Activated naive CD4-positive, alpha-beta T cell treated with anti-CD3 and anti-CD28 coated beads, Interleukin-2, amount 10 ng/mL, durations not matched to agents 7 days and 5 days (primary cell): Measurements from ENCODE around the gene ZBTB46.

Source experiments
- CTCF ChIA-PET: fragments of 350-600 bp; sonication (Branson Sonifier 250); formaldehyde crosslinking; loops from one replicate; lab custom pipeline; 2021; ENCODE audit warnings: antibody characterized with exemption; lab: Charles Lee
- DNase-seq: peaks from one replicate; pipeline ENCODE4 v3.0.0-alpha.2; 2020
- H3K27ac Mint-ChIP-seq: one replicate; pipeline ENCODE4 v1.8.0; 2021; ENCODE audit warnings: mild to moderate bottlenecking, moderate library complexity, mixed read lengths
- H3K27me3 Mint-ChIP-seq: one replicate; pipeline ENCODE4 v1.8.0; 2021; ENCODE audit warnings: mild to moderate bottlenecking, mixed read lengths
- H3K36me3 Mint-ChIP-seq: one replicate; pipeline ENCODE4 v1.8.0; 2021; ENCODE audit warnings: mixed read lengths
- H3K4me1 Mint-ChIP-seq: one replicate; pipeline ENCODE4 v1.8.0; 2021; ENCODE audit warnings: mixed read lengths
- H3K4me3 Mint-ChIP-seq: one replicate; pipeline ENCODE4 v1.8.0; 2021; ENCODE audit warnings: mild to moderate bottlenecking, moderate library complexity, mixed read lengths
- H3K9me3 Mint-ChIP-seq: one replicate; pipeline ENCODE4 v1.8.0; 2021; ENCODE audit warnings: mixed read lengths

ZBTB46 gene

DNA sequence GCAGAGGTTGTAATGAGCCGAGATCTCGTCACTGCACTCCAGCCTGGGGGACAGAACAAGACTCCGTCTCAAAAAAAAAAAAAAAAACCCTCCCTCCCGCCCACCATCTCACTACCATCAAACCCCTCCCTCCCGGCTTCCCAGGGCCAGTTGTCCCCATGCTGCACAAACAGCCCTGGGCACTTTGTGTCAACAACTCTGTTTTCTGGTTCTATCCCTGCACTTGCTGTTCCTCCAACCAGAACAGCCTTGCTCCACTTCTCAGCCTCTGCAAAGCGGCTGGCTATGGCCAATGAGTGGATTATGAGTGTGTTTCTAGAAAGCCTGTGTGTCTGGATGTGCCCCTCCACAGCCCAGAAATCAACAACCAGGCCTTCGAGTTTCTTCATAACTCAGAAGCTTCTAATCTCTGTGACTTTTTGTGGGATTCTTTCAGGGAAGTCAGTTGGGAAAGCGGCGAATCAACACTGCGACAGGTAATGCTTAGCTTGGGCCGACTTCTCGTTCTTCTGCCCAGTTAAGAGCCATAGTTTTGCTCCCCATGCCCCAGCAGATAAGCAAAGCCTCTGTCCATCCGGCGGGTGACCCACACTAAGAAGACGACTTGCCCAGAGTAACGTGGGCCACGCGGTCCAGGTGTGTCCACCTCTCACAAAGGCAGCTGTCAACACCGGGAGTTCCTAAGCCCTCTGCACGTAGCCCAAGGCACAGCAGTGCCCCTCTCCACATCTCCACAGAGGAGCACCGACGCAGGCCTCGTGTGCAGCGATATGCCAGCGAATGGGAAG, 5.5 kb downstream of the ZBTB46 start:
- CTCF ChIA-PET = no interaction called here
- H3K27me3 Mint-ChIP-seq = peaks cover 63% of the 10 kb centered on the region
- H3K9me3 Mint-ChIP-seq = no peaks in the 10 kb centered on the region
- peaks cover 1% of the 10 kb centered on the region for H3K36me3 Mint-ChIP-seq
- no peak overlapping the region for H3K4me3 Mint-ChIP-seq
- DNase-seq = no peak
- H3K27ac Mint-ChIP-seq = no peak overlapping the region
- peaks cover 8% of the 10 kb centered on the region for H3K4me1 Mint-ChIP-seq

DNA sequence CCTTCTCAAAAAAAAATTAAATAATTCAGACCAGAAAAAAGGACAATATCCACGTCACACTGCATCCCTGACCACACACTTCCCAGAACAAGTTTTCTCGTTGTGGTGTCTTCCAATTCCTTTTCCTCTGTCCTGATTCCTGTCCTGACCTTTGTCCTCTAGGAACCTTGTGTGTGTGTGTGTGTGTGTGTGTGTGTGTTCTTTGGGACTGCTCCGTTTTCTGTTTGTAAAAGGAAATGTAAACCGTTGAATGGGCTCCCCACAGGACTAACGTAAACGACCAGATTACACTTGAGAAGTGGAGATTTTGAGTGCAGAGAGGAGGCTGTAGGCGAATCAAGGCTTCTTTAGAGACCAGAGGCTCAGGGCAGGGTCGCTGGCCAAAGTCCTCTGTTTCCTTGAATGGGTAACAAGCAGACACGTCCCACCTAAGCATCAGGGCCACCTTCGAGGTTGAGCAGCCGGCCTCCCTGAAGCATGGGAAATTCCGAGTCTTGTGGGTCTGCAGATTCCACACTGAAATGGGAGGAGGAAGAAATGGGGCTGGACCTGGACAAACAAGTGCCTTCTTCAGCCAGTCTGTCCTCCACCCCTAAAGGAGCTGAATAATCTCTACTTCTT, 7.3 kb downstream of the ZBTB46 start:
- CTCF ChIA-PET = no interaction called here
- no peak overlapping the region for H3K27ac Mint-ChIP-seq
- peaks cover 48% of the 10 kb centered on the region for H3K27me3 Mint-ChIP-seq
- no peak overlapping the region for H3K4me3 Mint-ChIP-seq
- no peaks in the 10 kb centered on the region for H3K36me3 Mint-ChIP-seq
- H3K4me1 Mint-ChIP-seq = no peaks in the 10 kb centered on the region
- DNase-seq = no peak
- no peaks in the 10 kb centered on the region for H3K9me3 Mint-ChIP-seq

DNA sequence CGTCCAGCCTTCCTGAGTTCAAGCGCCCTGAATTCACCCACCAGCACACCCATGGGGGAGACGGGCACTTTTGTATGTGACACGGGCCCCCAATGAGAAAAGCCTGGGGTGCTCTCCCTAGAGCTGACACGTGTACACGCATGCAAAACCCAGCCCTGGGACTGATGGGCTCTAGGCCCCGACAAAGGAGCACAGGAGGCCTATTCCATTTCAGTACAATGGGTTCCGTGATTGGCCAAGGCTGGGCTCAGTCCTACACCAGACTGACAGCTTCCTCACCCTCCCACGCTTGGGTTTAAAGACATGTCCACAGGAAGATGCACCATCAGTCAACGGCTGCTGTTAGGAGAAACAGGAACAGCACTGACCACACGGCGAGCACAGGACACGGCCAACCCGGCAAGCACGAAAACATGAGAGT, 8.8 kb downstream of the ZBTB46 start:
- H3K4me1 Mint-ChIP-seq = no peaks in the 10 kb centered on the region
- H3K27ac Mint-ChIP-seq = no peak overlapping the region
- H3K4me3 Mint-ChIP-seq = no peak overlapping the region
- peaks cover 41% of the 10 kb centered on the region for H3K27me3 Mint-ChIP-seq
- H3K36me3 Mint-ChIP-seq = no peaks in the 10 kb centered on the region
- DNase-seq = no peak
- H3K9me3 Mint-ChIP-seq = no peaks in the 10 kb centered on the region
- CTCF ChIA-PET = no interaction called here

DNA sequence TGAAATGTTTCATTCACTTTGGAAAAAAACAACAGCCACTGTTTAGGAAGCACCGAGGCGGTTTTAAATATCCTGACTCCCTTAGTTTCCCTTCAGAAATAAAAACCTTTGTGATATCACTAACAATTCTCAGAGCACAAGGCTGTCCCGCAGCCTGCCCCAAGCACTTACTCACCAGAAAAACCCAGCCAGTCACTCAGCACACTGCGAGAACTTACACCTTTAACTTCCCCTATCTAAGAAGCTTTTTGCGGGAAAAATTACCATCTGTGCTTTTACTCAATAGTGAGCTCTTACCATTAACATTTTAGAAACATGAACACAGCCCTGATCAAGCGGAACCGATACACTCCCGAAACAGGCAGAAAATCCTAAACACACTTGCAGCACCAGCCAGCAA, 9.3 kb downstream of the ZBTB46 start:
- no peaks in the 10 kb centered on the region for H3K9me3 Mint-ChIP-seq
- H3K27ac Mint-ChIP-seq = no peak overlapping the region
- peaks cover 41% of the 10 kb centered on the region for H3K27me3 Mint-ChIP-seq
- CTCF ChIA-PET = no interaction called here
- no peak for DNase-seq
- no peaks in the 10 kb centered on the region for H3K36me3 Mint-ChIP-seq
- no peaks in the 10 kb centered on the region for H3K4me1 Mint-ChIP-seq
- H3K4me3 Mint-ChIP-seq = no peak overlapping the region

DNA sequence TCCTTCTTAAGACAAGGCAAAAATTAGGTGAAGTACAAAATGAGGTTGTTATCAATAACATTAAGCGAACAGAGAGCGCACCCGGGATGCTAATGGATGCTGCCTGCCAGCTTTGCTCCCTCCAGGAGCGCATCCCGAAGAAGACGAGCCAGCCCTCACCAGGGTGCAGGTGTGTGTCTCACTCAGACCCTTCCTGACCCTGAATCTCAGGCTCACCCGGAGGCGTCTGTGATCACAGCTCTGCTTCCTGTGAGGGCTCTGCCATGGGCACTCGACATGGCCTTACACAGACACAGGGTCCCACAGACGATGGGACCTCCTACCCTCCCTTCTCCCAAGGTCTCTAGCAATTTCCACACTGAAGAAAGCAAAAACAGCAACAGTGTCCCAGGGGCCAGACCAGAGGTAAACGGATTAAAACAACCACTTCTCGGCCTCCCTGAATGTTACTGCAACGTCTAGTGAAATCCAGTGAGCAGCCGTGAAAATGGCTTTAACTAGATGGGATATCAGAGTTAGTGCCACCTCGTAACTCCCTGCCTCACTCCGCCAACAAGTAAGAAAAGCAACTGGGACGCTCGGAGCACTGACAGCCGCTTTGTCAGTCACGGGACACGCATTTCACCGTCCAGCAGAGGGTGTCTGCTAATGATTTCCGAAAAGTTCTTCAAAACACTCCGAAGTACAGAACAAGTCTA, 11.7 kb downstream of the ZBTB46 start:
- H3K36me3 Mint-ChIP-seq = no peaks in the 10 kb centered on the region
- no peak overlapping the region for H3K4me3 Mint-ChIP-seq
- no peak for DNase-seq
- CTCF ChIA-PET = no interaction called here
- peaks cover 24% of the 10 kb centered on the region for H3K27me3 Mint-ChIP-seq
- peaks cover 7% of the 10 kb centered on the region for H3K9me3 Mint-ChIP-seq
- H3K27ac Mint-ChIP-seq = peak overlapping the region; percentile 24
- H3K4me1 Mint-ChIP-seq = no peaks in the 10 kb centered on the region

DNA sequence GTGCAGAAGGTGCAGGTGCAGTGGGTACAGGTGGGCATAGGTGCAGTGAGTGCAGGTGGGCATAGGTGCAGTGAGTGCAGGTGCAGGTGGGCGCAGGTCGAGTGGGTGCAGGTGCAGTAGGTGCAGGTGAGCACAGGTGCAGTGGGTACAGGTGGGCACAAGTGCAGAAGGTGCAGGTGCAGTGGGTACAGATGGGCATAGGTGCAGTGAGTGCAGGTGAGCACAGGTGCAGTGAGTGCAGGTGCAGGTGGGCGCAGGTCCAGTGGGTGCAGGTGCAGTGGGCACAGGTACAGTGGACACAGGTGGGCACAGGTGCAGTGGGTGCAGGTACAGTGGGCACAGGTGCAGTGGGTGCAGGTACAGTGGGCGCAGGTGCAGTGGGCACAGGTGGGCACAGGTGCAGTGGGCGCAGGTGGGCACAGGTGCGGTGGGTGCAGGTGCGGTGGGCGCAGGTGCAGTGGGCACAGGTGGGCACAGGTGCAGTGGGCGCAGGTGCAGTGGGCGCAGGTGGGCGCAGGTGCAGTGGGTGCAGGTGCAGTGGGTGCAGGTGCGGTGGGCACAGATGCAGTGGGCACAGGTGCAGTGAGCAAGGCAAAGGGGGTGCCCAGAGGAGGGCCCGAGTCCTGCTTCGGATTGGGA, 15.3 kb downstream of the ZBTB46 start:
- no peak for DNase-seq
- Mint-ChIP-seq H3K27ac (no peak overlapping the region), H3K4me3 (no peak overlapping the region), H3K9me3 (peaks cover 7% of the 10 kb centered on the region), H3K36me3 (no peaks in the 10 kb centered on the region), H3K27me3 (peaks cover 9% of the 10 kb centered on the region), H3K4me1 (no peaks in the 10 kb centered on the region)
- CTCF ChIA-PET = no interaction called here

DNA sequence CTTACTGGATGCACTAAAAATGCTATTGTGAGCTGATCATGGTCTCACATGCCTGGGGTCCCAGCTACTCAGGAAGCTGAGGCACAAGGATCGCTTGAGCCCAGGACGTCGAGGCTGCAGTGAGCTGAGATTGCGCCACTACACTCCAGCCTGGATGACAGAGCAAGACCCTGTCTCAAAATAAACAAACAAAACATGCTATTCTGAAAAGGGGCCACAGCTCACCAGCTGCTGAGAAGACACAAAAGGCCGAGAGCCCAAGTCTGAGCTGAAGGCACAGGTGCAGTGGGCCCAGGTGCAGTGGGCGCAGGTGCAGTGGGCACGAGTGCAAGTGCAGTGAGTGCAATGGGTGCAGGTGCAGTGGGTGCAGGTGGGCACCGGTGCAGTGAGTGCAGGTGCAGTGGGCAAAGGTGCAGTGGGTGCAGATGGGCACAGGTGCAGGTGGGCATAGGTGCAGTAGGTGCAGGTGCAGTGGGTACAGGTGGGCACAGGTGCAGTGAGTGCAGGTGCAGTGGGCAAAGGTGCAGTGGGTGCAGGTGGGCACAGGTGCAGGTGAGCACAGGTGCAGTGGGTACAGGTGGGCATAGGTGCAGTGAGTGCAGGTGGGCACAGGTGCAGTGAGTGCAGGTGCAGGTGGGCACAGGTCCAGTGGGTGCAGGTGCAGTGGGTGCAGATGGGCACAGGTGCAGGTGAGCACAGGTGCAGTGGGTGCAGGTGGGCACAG, 16.0 kb downstream of the ZBTB46 start:
- Mint-ChIP-seq H3K4me1 (no peaks in the 10 kb centered on the region), H3K36me3 (no peaks in the 10 kb centered on the region), H3K4me3 (no peak overlapping the region), H3K27ac (no peak overlapping the region), H3K9me3 (peaks cover 7% of the 10 kb centered on the region), H3K27me3 (peaks cover 9% of the 10 kb centered on the region)
- DNase-seq = no peak
- CTCF ChIA-PET = no interaction called here

DNA sequence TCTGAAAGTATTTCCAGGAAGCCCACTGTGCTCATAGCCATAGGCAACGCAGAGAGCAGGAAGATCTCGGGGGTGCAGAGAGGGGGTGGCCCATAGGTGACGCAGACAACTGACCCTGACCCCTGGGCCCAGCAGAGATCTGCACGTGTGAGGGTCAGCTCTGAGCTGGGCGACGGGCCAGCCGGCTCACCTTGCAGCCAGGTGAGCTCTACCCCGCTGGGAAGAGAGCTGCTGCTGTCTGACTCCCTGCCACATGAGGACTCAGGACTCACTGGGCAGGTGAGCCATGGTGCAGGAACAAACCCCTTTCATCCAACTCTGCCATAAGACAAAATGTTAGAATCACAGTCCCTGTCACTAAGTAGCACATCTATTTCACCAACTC, 19.6 kb downstream of the ZBTB46 start:
- no peak for DNase-seq
- H3K27me3 Mint-ChIP-seq = no peaks in the 10 kb centered on the region
- H3K4me3 Mint-ChIP-seq = no peak overlapping the region
- CTCF ChIA-PET = no interaction called here
- H3K36me3 Mint-ChIP-seq = no peaks in the 10 kb centered on the region
- no peaks in the 10 kb centered on the region for H3K4me1 Mint-ChIP-seq
- peaks cover 7% of the 10 kb centered on the region for H3K9me3 Mint-ChIP-seq
- no peak overlapping the region for H3K27ac Mint-ChIP-seq

DNA sequence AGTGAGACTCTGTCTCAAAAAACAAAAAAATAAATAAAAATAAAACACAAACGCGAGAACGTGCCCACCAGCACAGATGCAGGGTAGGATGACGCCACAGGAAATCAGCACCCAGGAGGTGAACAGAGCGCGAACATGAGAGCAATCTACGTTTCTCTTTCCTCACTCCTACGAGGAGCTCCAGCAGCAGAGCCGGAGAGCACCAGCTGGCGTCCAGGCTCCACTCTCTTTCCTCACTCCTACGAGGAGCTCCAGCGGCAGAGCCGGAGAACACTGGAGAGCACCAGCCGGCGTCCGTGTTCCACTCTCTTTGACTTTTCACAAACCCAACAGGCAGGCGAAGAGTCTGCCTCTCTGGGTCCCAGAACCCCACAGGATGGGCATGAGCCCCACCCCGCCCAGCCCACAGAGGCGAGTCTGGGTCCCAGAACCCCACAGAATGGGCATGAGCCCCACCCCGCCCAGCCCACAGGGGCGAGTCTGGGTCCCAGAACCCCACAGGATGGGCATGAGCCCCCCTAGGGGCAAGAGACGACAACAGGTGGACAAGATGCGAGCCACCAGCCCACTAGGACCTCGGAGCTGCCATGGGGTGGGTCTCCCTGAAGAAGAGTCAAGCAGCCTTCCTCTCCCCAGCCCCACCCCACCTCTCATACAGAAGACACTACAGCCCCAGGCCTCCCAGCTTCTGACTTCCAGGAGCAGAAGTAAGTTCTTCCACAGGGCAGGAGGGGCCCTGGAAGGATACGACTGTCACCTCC, 20.2 kb downstream of the ZBTB46 start:
- H3K27me3 Mint-ChIP-seq = no peaks in the 10 kb centered on the region
- peaks cover 7% of the 10 kb centered on the region for H3K9me3 Mint-ChIP-seq
- H3K4me3 Mint-ChIP-seq = no peak overlapping the region
- no peaks in the 10 kb centered on the region for H3K4me1 Mint-ChIP-seq
- DNase-seq = no peak
- CTCF ChIA-PET = interaction anchor here (1.2 kb wide), 1 partner anchor 15 kb away, joined by 3 read pairs; no protein-coding TSS in a partner anchor
- H3K27ac Mint-ChIP-seq = no peak overlapping the region
- no peaks in the 10 kb centered on the region for H3K36me3 Mint-ChIP-seq

DNA sequence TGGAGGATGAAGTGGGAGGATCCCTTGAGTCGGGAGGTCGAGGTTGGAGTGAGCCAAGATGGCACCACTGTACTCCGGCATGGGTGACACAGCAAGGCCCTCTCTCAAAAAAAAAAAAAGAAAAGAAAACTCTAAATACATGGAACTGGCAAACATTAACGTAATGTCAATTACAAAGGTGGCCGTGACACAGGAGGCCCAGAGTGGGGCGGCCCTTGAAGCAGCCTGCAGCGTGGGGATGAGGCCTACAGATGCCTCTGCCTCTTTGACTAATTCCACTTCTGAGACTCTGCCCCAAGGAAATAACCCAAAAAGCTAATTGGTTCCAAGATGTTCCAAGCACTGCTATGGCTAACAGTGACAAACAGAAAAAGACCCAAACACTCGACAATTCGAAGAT, 21.2 kb downstream of the ZBTB46 start:
- H3K27ac Mint-ChIP-seq = no peak overlapping the region
- no peaks in the 10 kb centered on the region for H3K4me1 Mint-ChIP-seq
- CTCF ChIA-PET = interaction anchor here (1.2 kb wide), 1 partner anchor 14 kb away, joined by 3 read pairs; no protein-coding TSS in a partner anchor

DNA sequence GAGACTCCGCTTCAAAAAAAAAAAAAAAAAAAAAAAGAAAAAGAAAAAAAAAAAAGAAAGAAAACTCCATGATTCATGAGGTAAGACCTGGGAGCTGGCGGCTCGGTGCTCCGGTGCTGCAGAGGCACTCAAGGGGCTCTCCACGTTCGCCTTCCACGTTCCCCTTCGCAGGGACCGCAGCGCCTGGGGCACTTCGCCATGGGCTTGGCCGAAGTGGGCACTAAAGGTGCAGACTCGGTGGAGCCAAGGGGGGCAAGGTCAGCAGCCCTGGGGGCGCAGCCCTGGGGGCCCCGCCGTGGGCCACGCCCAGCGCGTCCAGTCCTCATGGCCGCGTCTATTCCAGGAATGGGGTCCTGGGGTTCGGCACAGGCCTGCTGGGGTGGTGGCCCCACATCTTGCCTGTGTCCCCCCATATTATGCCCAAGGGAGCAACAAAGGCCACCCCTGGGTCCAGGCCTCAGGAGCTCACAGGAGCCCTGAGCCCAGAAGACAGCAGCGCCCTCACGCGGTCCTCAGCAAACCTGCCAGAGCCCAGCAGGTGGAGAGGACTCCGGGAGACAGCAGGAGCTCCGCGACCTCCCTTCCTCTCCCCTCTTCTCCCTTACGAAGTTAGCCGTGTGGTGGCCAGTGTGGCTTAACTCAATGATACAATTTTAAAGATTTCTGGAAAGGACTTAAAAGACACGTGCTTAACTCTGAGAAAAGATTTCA, 21.9 kb downstream of the ZBTB46 start:
- Mint-ChIP-seq H3K4me1 (peaks cover 2% of the 10 kb centered on the region), H3K9me3 (no peaks in the 10 kb centered on the region)
- CTCF ChIA-PET = interaction anchor here (1.2 kb wide), 1 partner anchor 13 kb away, joined by 3 read pairs; no protein-coding TSS in a partner anchor

More for the DNA sequence above, 21.2 kb downstream of the ZBTB46 start:
- Mint-ChIP-seq H3K36me3 (no peaks in the 10 kb centered on the region), H3K4me3 (no peak overlapping the region), H3K9me3 (no peaks in the 10 kb centered on the region), H3K27me3 (peaks cover 5% of the 10 kb centered on the region)
- DNase-seq = no peak

DNA sequence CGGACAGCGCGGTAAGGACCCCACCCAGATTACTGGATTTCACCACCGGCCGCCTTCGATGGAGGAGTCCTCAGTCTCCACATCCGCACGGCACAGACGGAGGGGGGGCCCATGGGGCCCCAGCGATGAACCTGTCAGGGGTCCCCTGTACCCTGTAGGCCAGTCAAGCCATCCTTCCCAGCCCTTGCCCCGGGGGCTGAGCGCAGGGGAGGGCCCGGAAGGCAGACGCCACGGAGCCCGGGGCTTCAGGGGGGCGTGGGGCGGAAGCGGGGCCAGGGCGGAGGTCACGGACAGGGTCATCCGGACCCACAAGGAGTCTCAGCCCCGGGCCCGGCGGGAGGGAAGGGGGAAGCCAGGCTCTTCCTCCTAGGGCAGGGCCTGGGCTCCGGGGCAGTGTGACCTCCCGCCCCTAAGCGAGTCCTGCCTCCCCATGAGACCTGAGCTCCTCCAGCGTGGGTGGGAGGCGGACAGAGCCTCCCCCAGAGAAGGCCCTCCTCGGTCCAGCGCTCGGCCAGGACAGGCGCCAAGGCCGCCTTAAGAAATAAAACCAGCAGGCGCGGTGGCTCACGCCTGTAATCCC, 22.8 kb downstream of the ZBTB46 start:
- Mint-ChIP-seq H3K4me1 (peaks cover 7% of the 10 kb centered on the region), H3K27me3 (peaks cover 19% of the 10 kb centered on the region), H3K27ac (no peak overlapping the region), H3K36me3 (no peaks in the 10 kb centered on the region), H3K4me3 (no peak overlapping the region), H3K9me3 (no peaks in the 10 kb centered on the region)
- DNase-seq = no peak
- CTCF ChIA-PET = no interaction called here

More for the DNA sequence above, 21.9 kb downstream of the ZBTB46 start:
- Mint-ChIP-seq H3K36me3 (no peaks in the 10 kb centered on the region), H3K4me3 (no peak overlapping the region), H3K27ac (no peak overlapping the region), H3K27me3 (peaks cover 12% of the 10 kb centered on the region)
- no peak for DNase-seq
